ENCODE measurements around the gene B3GNT5. TPM values are rescaled to one million over a fixed set of nuclear protein-coding genes. Genes with fewer than 3 reads are reported as not detected.

Gene B3GNT5
- total RNA-seq, 1 donor from 2014 or later, result 19.9 TPM

DNA sequence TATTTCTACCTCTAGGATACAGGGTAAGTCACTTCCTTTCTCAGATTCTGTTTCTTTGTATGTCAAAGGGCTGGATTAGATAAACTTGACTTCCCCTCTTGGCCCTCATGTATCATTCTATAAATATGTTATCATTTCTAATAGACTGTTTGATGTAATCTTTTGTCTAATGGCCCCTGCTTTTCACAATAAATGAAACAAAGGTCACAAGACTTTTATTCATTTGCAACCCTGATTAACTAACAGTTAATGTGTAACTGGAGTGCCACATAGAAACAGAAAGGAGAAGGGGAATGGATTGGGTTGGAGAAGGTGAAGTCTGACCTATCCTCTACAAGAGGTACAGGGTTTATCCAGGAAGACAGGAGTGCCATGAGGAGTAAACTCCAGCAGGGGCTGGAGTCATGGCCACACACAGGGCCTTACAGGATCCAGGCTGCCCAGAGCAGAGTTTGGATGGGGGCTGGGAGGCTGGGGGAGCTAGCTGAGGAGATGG is 8.0 kb upstream of the B3GNT5 start:
- Mint-ChIP-seq H3K27ac (ENCODE audit: unreplicated experiment) (no peak overlapping the region), H3K36me3 (ENCODE audit: low read depth) (peaks cover 7% of the 10 kb centered on the region), H3K9me3 (ENCODE audit: low read depth) (peaks cover 15% of the 10 kb centered on the region), H3K27me3 (ENCODE audit: low read depth) (peaks cover 1% of the 10 kb centered on the region), H3K4me1 (ENCODE audit: low read depth) (peaks cover 19% of the 10 kb centered on the region), H3K4me3 (ENCODE audit: unreplicated experiment) (no peak overlapping the region)
- no peak for DNase-seq (ENCODE audit: low spot score)
- TF ChIP-seq, protein P1, sequence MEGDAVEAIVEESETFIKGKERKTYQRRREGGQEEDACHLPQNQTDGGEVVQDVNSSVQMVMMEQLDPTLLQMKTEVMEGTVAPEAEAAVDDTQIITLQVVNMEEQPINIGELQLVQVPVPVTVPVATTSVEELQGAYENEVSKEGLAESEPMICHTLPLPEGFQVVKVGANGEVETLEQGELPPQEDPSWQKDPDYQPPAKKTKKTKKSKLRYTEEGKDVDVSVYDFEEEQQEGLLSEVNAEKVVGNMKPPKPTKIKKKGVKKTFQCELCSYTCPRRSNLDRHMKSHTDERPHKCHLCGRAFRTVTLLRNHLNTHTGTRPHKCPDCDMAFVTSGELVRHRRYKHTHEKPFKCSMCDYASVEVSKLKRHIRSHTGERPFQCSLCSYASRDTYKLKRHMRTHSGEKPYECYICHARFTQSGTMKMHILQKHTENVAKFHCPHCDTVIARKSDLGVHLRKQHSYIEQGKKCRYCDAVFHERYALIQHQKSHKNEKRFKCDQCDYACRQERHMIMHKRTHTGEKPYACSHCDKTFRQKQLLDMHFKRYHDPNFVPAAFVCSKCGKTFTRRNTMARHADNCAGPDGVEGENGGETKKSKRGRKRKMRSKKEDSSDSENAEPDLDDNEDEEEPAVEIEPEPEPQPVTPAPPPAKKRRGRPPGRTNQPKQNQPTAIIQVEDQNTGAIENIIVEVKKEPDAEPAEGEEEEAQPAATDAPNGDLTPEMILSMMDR (IDR thresholded peaks at IDR 0.05), result no peak

DNA sequence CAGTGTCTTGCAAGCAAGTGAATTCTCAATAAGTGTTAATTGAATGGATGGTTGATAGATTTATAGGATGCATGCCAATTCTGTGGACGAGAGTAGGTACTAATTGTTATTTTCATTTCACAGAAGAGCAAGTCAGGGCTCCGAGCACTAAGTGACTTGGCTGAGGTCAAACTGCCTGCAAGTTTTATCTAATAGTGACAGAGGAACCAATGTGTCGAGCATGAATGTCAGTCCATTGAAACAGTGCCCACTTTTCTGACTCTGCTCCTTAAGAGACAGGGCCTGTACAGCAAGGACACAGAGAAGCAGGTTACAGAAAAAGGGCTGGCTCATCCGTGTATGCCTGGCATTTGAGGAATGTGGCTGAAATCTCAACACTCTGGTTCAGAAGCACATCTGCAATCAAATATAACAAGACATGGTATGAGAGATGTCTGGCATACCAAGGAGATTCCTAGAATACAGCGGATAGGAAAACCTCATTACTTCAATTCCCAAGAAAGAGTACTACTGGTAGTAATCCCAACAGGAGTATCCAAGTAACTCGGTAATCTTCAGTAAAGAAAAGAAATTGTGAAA is 6.0 kb upstream of the B3GNT5 start:
- H3K27me3 Mint-ChIP-seq (ENCODE audit: low read depth), result no peaks in the 10 kb centered on the region
- no peak for DNase-seq (ENCODE audit: low spot score)
- H3K27ac Mint-ChIP-seq (ENCODE audit: unreplicated experiment), result no peak overlapping the region
- H3K9me3 Mint-ChIP-seq (ENCODE audit: low read depth), result peaks cover 9% of the 10 kb centered on the region
- no peak overlapping the region for H3K4me3 Mint-ChIP-seq (ENCODE audit: unreplicated experiment)
- H3K4me1 Mint-ChIP-seq (ENCODE audit: low read depth), result peaks cover 19% of the 10 kb centered on the region
- TF ChIP-seq, protein P1 (IDR thresholded peaks at IDR 0.05), result no peak
- peaks cover 2% of the 10 kb centered on the region for H3K36me3 Mint-ChIP-seq (ENCODE audit: low read depth)

DNA sequence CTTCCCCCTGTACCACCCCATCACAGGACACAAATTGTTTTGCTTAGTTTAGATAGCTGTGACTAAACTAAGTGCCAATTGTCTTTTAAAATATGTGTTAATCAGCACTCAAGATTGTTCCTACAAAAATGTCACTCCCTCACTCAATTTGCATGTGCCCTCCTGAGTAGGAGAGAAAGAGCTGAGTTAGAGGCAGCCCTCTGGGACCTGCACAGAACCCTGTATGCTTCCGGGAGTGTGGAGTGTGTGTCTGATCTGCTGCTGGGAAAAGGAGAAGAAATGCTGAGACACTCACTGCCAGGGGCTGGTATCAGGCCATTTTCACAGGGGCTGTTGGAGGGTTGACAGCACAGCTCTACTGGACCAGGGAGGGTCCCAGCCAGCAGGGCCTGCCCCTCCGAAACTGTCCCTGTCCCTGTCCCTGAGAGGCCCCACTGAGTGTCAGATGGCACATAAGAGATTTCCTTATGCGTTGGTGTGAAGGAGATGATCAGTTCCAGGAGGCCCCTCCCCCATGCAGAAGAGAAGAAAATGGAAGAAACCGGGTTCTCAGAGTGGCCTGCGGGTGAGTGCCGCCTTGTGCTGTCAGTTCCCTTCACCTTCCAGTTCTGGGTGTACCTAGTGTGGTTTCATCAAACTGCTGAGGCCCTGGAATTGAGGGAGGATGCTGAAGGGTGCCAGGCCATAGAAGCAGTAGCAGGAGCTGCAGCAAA is 3.9 kb upstream of the B3GNT5 start:
- peaks cover 23% of the 10 kb centered on the region for H3K4me1 Mint-ChIP-seq (ENCODE audit: low read depth)
- H3K4me3 Mint-ChIP-seq (ENCODE audit: unreplicated experiment), result no peak overlapping the region
- DNase-seq (ENCODE audit: low spot score), result no peak
- H3K36me3 Mint-ChIP-seq (ENCODE audit: low read depth), result no peaks in the 10 kb centered on the region
- H3K9me3 Mint-ChIP-seq (ENCODE audit: low read depth), result no peaks in the 10 kb centered on the region
- H3K27ac Mint-ChIP-seq (ENCODE audit: unreplicated experiment), result peak overlapping the region; percentile 23
- H3K27me3 Mint-ChIP-seq (ENCODE audit: low read depth), result no peaks in the 10 kb centered on the region
- TF ChIP-seq, protein P1 (IDR thresholded peaks at IDR 0.05), result no peak

DNA sequence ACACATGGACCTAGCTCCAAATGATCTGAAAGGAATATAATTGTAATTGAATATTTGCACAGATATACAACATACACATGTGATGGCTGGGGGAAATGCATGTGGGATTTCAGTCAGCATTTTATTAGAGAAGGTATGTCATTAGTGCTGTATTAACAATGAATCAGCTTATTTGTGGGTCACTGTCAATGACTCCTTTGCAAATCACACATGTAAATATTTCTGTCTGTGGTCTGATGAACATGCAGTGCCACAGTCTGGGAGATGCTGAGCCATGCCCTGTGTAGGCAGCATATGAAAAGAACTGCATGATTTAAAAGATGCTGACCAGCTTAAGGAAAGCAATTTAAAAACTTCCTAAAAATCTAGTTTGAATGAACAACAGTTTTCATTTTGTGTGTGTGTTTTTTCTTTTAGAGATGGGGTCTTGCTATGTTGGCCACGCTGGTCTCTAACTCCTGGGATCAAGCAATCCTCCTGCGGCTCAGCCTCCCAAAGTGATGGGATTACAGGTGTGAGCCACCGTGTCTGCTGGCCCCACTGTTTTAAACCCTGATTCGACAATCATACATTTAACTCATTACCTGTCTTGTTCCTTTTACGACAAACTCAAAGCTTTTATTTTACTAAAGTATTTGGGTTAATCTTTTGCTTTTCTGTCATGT is 803 bp upstream of the B3GNT5 start:
- Mint-ChIP-seq H3K4me3 (ENCODE audit: unreplicated experiment) (peak overlapping the region; percentile 82), H3K4me1 (ENCODE audit: low read depth) (peaks cover 26% of the 10 kb centered on the region), H3K9me3 (ENCODE audit: low read depth) (no peaks in the 10 kb centered on the region), H3K36me3 (ENCODE audit: low read depth) (no peaks in the 10 kb centered on the region), H3K27me3 (ENCODE audit: low read depth) (no peaks in the 10 kb centered on the region), H3K27ac (ENCODE audit: unreplicated experiment) (no peak overlapping the region)
- DNase-seq (ENCODE audit: low spot score), result no peak
- TF ChIP-seq, protein P1 (IDR thresholded peaks at IDR 0.05), result no peak
